ENCODE data around the gene DCHS2.

DCHS2 gene

DNA sequence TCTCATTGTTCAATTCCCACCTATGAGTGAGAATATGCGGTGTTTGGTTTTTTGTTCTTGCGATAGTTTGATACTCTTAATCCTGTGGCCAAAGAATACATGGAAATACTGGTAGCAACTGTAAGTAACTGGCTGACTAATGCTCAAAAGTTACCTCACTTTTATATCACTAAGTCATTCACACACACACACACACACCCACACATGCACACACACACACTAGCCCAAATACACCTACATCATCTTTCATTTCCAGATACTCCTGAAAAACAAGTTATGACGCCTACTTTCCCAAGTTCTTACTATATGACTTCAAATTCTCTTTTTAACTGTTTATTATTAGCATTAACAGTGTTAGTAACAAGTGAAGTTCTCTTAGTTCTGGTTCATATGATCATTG lies 101.3 kb downstream of the DCHS2 start:
- H4K91ac ChIP-seq (ENCODE audit: low read depth, low read length, poor library complexity) = no peak overlapping the region
- no CpG with 5 or more reads among the region's 3 CpGs for WGBS, 2 donors (ENCODE audit: extremely low coverage in 2 of 2, insufficient read length in 2 of 2, insufficient replicate concordance in 1 of 2)
- no peak overlapping the region for H3K27ac ChIP-seq (replicated peaks; ENCODE audit: low read length)
- no peaks in the 10 kb centered on the region for H3K27me3 ChIP-seq (ENCODE audit: control insufficient read depth in 3 of 3, insufficient read depth in 3 of 3, low read depth in 1 of 3, low read length in 3 of 3)
- no peak overlapping the region for H3K23ac ChIP-seq (ENCODE audit: low read depth, low read length, poor library complexity)
- H3K4me1 ChIP-seq (ENCODE audit: control insufficient read depth in 2 of 2, insufficient read depth in 1 of 2, low read depth in 1 of 2, low read length in 2 of 2) = no peaks in the 10 kb centered on the region
- H2BK12ac ChIP-seq (ENCODE audit: low read length) = no peak overlapping the region
- no peaks in the 10 kb centered on the region for H3K36me3 ChIP-seq (replicated peaks in 1 of 2; ENCODE audit: control insufficient read depth in 2 of 2, insufficient read depth in 2 of 2, low read length in 2 of 2)
- H3K18ac ChIP-seq (ENCODE audit: low read length) = no peak overlapping the region
- no peak overlapping the region for H2AK5ac ChIP-seq (ENCODE audit: low read depth, low read length)
- H3K79me1 ChIP-seq (ENCODE audit: low read depth, low read length) = no peaks in the 10 kb centered on the region
- no peak overlapping the region for H2BK5ac ChIP-seq (ENCODE audit: low read length)
- no peak overlapping the region for H2AFZ ChIP-seq (ENCODE audit: low read length)
- no peak overlapping the region for H3K4me2 ChIP-seq (ENCODE audit: insufficient read depth, low read length, poor library complexity, severe bottlenecking)
- H2BK15ac ChIP-seq (ENCODE audit: low read length) = no peak overlapping the region
- no peak overlapping the region for H3K4me3 ChIP-seq (ENCODE audit: low read length in 2 of 2)
- no peak overlapping the region for H4K8ac ChIP-seq (ENCODE audit: low read depth, low read length)
- H3K14ac ChIP-seq (ENCODE audit: low read length) = no peak overlapping the region
- no peaks in the 10 kb centered on the region for H3K9me3 ChIP-seq (replicated peaks in 1 of 2; ENCODE audit: control insufficient read depth in 2 of 2, insufficient read depth in 1 of 2, low read depth in 1 of 2, low read length in 2 of 2)
- no peak overlapping the region for H2BK120ac ChIP-seq (ENCODE audit: low read depth, low read length)
- no peak overlapping the region for H3K4ac ChIP-seq (ENCODE audit: low read length)
- no peak for DNase-seq (ENCODE audit: low spot score)
- no peak overlapping the region for H3K9ac ChIP-seq (ENCODE audit: low read depth, low read length, poor library complexity)

GRCh38 chr4:154389148-154389547 lies 102.5 kb downstream of the DCHS2 start:
- Histone ChIP-seq H3K9ac (ENCODE audit: low read depth, low read length, poor library complexity) (no peak overlapping the region), H2BK5ac (ENCODE audit: low read length) (no peak overlapping the region), H2BK120ac (ENCODE audit: low read depth, low read length) (no peak overlapping the region), H4K91ac (ENCODE audit: low read depth, low read length, poor library complexity) (no peak overlapping the region), H3K79me1 (ENCODE audit: low read depth, low read length) (no peaks in the 10 kb centered on the region), H3K4me2 (ENCODE audit: insufficient read depth, low read length, poor library complexity, severe bottlenecking) (no peak overlapping the region), H3K9me3 (replicated peaks in 1 of 2; ENCODE audit: control insufficient read depth in 2 of 2, insufficient read depth in 1 of 2, low read depth in 1 of 2, low read length in 2 of 2) (no peaks in the 10 kb centered on the region), H2AK5ac (ENCODE audit: low read depth, low read length) (no peak overlapping the region), H3K27me3 (ENCODE audit: control insufficient read depth in 3 of 3, insufficient read depth in 3 of 3, low read depth in 1 of 3, low read length in 3 of 3) (no peaks in the 10 kb centered on the region), H3K23ac (ENCODE audit: low read depth, low read length, poor library complexity) (no peak overlapping the region), H3K18ac (ENCODE audit: low read length) (no peak overlapping the region), H3K14ac (ENCODE audit: low read length) (no peak overlapping the region), H3K36me3 (replicated peaks in 1 of 2; ENCODE audit: control insufficient read depth in 2 of 2, insufficient read depth in 2 of 2, low read length in 2 of 2) (no peaks in the 10 kb centered on the region), H2BK12ac (ENCODE audit: low read length) (no peak overlapping the region), H3K4me1 (ENCODE audit: control insufficient read depth in 2 of 2, insufficient read depth in 1 of 2, low read depth in 1 of 2, low read length in 2 of 2) (no peaks in the 10 kb centered on the region), H2AFZ (ENCODE audit: low read length) (no peak overlapping the region), H3K27ac (replicated peaks; ENCODE audit: low read length) (no peak overlapping the region), H3K4me3 (ENCODE audit: low read length in 2 of 2) (no peak overlapping the region), H2BK15ac (ENCODE audit: low read length) (no peak overlapping the region), H4K8ac (ENCODE audit: low read depth, low read length) (no peak overlapping the region), H3K4ac (ENCODE audit: low read length) (no peak overlapping the region)
- DNase-seq (ENCODE audit: low spot score) = no peak

GRCh38 chr4:154384012-154384411 lies 107.6 kb downstream of the DCHS2 start:
- Histone ChIP-seq H3K79me1 (ENCODE audit: low read depth, low read length) (no peaks in the 10 kb centered on the region), H3K23ac (ENCODE audit: low read depth, low read length, poor library complexity) (no peak overlapping the region), H3K4me2 (ENCODE audit: insufficient read depth, low read length, poor library complexity, severe bottlenecking) (no peak overlapping the region), H4K91ac (ENCODE audit: low read depth, low read length, poor library complexity) (no peak overlapping the region), H3K36me3 (replicated peaks in 1 of 2; ENCODE audit: control insufficient read depth in 2 of 2, insufficient read depth in 2 of 2, low read length in 2 of 2) (no peaks in the 10 kb centered on the region), H3K4me1 (ENCODE audit: control insufficient read depth in 2 of 2, insufficient read depth in 1 of 2, low read depth in 1 of 2, low read length in 2 of 2) (no peaks in the 10 kb centered on the region), H3K14ac (ENCODE audit: low read length) (no peak overlapping the region), H3K27ac (replicated peaks; ENCODE audit: low read length) (no peak overlapping the region), H3K18ac (ENCODE audit: low read length) (no peak overlapping the region), H3K4me3 (ENCODE audit: low read length in 2 of 2) (no peak overlapping the region), H2BK120ac (ENCODE audit: low read depth, low read length) (no peak overlapping the region), H2BK12ac (ENCODE audit: low read length) (no peak overlapping the region), H3K27me3 (ENCODE audit: control insufficient read depth in 3 of 3, insufficient read depth in 3 of 3, low read depth in 1 of 3, low read length in 3 of 3) (no peaks in the 10 kb centered on the region), H2AK5ac (ENCODE audit: low read depth, low read length) (no peak overlapping the region), H2BK15ac (ENCODE audit: low read length) (no peak overlapping the region), H2BK5ac (ENCODE audit: low read length) (no peak overlapping the region), H4K8ac (ENCODE audit: low read depth, low read length) (no peak overlapping the region), H3K4ac (ENCODE audit: low read length) (no peak overlapping the region), H3K9me3 (replicated peaks in 1 of 2; ENCODE audit: control insufficient read depth in 2 of 2, insufficient read depth in 1 of 2, low read depth in 1 of 2, low read length in 2 of 2) (no peaks in the 10 kb centered on the region), H3K9ac (ENCODE audit: low read depth, low read length, poor library complexity) (no peak overlapping the region), H2AFZ (ENCODE audit: low read length) (no peak overlapping the region)
- no peak for DNase-seq (ENCODE audit: low spot score)
- WGBS, 2 donors (ENCODE audit: extremely low coverage in 2 of 2, insufficient read length in 2 of 2, insufficient replicate concordance in 1 of 2) = no CpG with 5 or more reads among the region's 4 CpGs

- WGBS, 2 donors (ENCODE audit: extremely low coverage in 2 of 2, insufficient read length in 2 of 2, insufficient replicate concordance in 1 of 2) = no CpG with 5 or more reads among the region's 1 CpG
These were observed 115.1 kb downstream of the DCHS2 start for GRCh38 chr4:154376486-154376885.

More at GRCh38 chr4:154376486-154376885, 115.1 kb downstream of the DCHS2 start:
- no peaks in the 10 kb centered on the region for H3K9me3 ChIP-seq (replicated peaks in 1 of 2; ENCODE audit: control insufficient read depth in 2 of 2, insufficient read depth in 1 of 2, low read depth in 1 of 2, low read length in 2 of 2)
- no peak for DNase-seq (ENCODE audit: low spot score)
- no peak overlapping the region for H2AFZ ChIP-seq (ENCODE audit: low read length)
- H3K4ac ChIP-seq (ENCODE audit: low read length) = no peak overlapping the region
- no peak overlapping the region for H3K4me3 ChIP-seq (ENCODE audit: low read length in 2 of 2)
- no peaks in the 10 kb centered on the region for H3K79me1 ChIP-seq (ENCODE audit: low read depth, low read length)
- H3K36me3 ChIP-seq (replicated peaks in 1 of 2; ENCODE audit: control insufficient read depth in 2 of 2, insufficient read depth in 2 of 2, low read length in 2 of 2) = no peaks in the 10 kb centered on the region
- H2BK12ac ChIP-seq (ENCODE audit: low read length) = no peak overlapping the region
- H3K4me1 ChIP-seq (ENCODE audit: control insufficient read depth in 2 of 2, insufficient read depth in 1 of 2, low read depth in 1 of 2, low read length in 2 of 2) = no peaks in the 10 kb centered on the region
- H4K8ac ChIP-seq (ENCODE audit: low read depth, low read length) = no peak overlapping the region
- no peak overlapping the region for H4K91ac ChIP-seq (ENCODE audit: low read depth, low read length, poor library complexity)
- no peak overlapping the region for H3K14ac ChIP-seq (ENCODE audit: low read length)
- no peak overlapping the region for H2BK5ac ChIP-seq (ENCODE audit: low read length)
- H3K27ac ChIP-seq (replicated peaks; ENCODE audit: low read length) = no peak overlapping the region
- H2AK5ac ChIP-seq (ENCODE audit: low read depth, low read length) = no peak overlapping the region
- H3K18ac ChIP-seq (ENCODE audit: low read length) = no peak overlapping the region
- H3K4me2 ChIP-seq (ENCODE audit: insufficient read depth, low read length, poor library complexity, severe bottlenecking) = no peak overlapping the region
- H2BK120ac ChIP-seq (ENCODE audit: low read depth, low read length) = no peak overlapping the region
- no peak overlapping the region for H2BK15ac ChIP-seq (ENCODE audit: low read length)
- no peak overlapping the region for H3K23ac ChIP-seq (ENCODE audit: low read depth, low read length, poor library complexity)
- peaks cover 0 to 12% (median 0%) of the 10 kb centered on the region in 3 experiments for H3K27me3 ChIP-seq (ENCODE audit: control insufficient read depth in 3 of 3, insufficient read depth in 3 of 3, low read depth in 1 of 3, low read length in 3 of 3)
- H3K9ac ChIP-seq (ENCODE audit: low read depth, low read length, poor library complexity) = no peak overlapping the region

All from neuronal stem cell (in vitro differentiated cells).